Tongue (tissue), 2 donors: ENCODE results near the gene PNLIP. TPM values are rescaled to one million over a fixed set of nuclear protein-coding genes. Genes with fewer than 3 reads are reported as not detected.

Source experiments
- DNase-seq: peaks from one replicate; pipeline ENCODE4 v3.0.0-alpha.2; 2015
- total RNA-seq: library from RNA; depleted of rRNA; stranded (reverse); fragments of >200 nt; gene quantifications from one replicate; pipeline ENCODE4 v1.2.3, GENCODE V29; 2014

The PNLIP gene
- total RNA-seq, 1 donor from 2014 or later: 1.8 TPM

DNA sequence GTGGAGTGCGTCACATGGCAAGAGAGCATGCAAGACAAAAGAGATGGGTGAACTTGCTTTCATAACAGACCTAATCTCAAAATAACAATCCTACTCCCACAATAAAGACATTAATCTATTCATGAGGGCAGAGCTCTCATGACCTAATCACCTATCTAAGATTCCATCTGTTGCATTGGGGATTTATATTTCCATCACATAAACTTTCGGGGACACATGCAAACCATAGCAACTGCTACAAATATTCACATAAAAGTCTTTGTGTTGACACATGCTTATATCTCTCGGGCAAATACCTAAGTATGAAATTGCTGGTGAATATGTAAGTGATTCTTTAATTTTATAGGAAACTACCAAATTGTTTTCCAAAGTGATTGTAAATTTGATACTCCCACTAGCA, 29.1 kb downstream of the PNLIP start:
- DNase-seq: no peak

DNA sequence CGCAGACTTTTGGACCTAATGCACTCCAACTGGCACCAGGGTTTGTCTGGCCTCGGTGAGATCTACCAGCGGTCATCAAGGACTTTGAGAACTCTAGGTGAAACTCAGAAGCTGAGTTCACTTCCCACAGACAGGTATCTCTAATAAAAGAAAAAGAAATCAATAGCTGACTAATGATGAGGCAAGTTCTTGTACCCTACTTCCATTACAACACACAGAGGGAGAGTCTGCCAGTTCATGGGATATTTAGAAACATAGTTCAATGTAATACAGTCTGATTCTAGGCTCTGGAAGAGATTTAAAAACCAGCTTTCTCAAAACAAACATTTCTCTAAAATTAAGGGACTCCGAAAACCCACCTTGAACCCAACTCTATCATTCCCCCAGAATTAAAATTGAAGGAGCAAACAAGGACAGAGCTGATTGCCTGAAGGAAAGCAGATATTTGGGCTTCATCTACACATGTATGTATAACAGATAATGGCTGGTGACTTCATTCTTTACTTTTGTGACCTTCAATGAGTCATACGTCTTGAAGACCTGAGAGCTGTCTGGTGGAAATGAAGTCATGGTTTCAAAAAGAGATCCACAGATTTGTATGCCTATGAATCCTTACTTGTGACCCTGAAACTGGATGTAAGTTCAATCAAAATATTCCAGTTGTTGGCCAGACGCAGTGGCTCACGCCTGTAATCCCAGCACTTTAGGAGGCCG, 42.3 kb downstream of the PNLIP start:
- no peak for DNase-seq

DNA sequence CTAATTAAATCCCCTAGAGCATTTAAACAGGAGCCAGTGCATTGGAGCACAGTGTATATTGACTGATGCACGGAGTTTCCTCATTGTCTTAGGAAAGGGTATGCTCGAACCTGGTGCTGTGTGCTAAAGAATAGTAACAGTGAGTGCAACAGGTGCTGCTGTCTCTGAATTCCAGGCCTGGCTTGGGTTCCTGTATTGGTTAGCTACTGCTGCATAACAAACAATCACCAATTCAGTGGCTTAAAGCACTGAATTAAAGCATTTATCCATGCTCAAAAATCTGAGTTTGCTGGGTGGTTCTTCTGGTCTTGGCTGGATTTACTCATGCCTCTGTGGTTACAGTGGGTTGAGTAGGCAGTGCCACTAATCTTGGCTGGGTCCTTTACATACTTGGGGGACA, 43.3 kb downstream of the PNLIP start:
- DNase-seq: no peak

DNA sequence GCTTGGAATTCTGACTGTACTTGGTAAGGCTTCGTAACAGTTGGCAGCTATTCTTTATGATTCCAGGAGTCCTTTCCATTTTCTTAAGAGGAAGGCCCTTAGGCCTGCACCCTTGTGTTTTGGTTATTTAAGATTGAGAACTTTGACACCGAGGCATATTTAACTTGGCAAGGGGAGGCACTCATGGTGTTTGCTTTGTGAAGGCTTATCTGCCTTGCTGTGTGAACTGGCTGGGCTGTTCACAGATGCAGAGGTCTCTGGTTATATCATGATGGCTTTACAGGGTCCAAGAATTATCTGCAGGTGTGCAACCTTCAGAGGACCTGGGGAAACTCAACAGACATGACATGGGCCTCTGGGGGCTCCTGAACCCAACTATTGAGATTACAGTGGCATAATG, 44.2 kb downstream of the PNLIP start:
- DNase-seq: no peak

DNA sequence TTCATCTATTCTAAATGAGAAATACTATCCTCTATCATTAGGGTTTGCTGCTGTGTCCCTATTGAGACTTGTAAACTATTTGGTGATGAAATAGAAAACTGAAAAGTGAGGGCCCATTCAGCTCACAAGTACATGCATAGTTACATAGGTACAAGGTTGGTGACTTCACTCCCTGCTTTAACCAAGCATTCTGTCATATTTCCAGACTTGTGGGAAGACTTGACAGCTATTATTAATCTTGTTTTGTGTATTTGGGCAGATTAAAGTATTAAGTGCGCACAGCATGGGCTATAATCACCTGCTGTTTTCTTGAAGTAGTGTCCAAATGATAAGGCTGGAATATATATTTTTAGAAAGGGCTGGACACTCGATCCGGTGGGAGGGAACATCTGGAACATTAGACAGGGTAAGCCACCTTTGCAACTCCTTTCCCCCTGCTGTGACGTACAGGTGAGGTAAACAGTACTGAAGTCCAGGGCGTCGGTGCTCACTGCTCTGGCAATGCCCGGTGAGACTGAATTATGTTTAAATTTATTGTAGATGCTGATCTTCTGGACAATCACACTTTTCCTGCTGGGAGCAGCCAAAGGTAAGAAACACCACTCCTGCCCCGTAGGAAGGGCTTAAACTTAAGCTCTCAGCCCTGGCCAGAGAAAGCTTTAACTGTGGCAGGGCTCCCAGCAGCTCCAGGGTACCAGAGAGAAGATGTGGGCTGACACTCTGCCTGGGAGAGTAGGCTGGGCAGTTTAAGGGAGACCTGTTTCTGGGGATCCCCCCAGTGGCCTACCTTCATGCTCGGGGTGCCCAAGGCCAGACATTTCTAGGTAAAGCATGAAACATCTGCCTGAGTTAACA, 45.1 kb downstream of the PNLIP start, which contains the start of gene PNLIPRP1:
TSS of gene PNLIPRP1 (plus strand) at position 370 of the 855 bp plus-strand sequence. CDS start at position 541, 171 bp downstream.
- DNase-seq: no peak

DNA sequence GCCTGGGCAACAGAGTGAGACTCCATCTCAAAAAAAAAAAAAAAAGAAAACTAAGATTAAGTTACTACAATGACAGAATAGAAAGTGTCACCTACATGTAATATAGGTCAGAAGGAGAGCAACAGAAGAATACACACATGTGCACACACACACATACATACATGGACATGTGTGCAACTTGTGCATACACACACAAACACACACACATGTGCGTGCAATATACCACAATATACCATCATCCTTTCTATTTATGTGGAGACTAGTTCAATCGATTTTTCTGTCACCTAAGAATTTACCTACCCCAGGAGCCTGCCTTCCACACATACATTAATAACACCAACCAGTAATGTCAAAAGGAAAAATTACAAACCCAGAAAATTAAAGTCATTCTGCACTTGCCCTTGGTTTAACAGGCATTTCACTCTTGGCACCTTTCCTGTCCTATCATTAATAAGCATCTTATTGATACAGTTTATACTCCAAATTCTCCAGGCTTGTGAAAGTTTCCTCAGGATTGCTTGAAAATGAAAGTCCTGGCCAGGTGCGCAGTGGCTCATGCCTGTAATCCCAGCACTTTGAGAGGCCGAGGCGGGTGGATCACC, 47.5 kb downstream of the PNLIP start:
- DNase-seq: no peak

DNA sequence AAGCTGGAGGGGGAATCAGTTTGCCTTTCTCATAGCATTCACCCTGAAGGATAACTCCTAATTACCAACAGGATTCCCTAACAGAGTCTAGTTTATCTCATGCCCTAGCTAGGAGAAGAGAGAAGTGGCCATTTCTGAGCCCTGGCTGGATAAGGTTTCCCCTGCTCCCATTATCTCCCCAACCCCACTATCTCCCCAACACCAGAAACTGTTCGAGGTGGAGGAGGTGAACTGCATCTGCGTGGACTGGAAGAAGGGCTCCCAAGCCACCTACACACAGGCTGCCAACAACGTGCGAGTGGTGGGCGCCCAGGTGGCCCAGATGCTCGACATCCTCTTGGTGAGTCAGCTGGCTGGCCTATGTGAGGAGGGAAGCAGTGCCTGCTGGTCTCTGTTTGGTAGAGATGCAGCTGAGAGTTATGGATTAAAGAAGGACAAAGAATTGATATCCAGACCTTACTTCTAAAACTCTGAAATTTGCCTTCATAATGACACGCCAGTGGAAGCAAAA, 48.8 kb downstream of the PNLIP start:
- no peak for DNase-seq

DNA sequence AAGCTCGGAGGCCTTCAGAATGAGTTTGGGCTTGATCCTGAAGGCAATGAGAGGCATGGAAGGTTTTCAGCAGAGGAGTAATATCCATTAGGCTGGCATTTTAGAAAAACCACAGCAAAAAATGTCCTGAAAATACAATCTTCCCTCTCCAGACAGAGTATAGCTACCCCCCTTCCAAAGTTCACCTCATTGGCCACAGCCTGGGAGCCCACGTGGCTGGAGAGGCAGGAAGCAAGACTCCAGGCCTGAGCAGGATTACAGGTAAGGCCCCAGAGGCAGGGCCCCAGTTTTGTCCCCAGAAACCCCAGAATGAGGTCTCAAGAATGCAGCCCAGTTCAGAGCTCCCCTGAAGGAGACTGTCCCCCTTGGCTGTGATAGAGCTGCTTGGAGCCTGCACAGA, 50.3 kb downstream of the PNLIP start:
- DNase-seq: no peak

DNA sequence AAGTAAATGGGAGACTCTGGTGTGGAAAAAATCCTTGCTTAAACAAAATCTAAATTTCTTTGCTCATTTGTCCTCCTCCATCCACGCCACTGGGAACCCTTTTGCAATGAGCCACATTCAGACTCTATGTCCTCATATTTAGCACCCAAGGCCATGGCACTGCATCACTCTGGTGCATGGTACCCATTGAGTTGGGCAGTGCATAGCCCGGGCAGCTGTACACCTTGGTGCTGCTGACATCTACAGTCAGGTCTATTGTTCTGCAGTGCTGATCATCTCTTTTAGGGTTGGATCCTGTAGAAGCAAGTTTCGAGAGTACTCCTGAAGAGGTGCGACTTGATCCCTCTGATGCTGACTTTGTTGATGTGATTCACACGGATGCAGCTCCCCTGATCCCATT, 51.8 kb downstream of the PNLIP start:
- DNase-seq: no peak

DNA sequence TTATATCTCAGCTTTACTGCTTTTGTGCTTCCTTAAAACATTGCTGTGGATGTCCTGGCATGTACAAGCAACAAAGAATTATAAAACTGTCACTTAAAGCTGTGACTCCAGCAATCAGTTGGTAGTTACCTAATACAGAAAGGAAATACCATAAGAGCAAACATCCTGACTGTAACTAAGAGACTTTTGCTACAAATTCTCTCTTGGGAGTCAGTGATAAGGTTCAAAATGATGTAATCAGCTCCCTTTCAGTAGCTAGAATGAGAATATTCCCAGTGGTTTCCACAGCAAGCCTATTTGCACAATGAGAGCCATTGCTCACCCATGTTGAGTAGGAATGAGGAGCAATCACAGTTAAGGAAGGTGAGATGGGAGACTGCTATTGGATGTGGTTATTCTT, 52.6 kb downstream of the PNLIP start:
- no peak for DNase-seq

DNA sequence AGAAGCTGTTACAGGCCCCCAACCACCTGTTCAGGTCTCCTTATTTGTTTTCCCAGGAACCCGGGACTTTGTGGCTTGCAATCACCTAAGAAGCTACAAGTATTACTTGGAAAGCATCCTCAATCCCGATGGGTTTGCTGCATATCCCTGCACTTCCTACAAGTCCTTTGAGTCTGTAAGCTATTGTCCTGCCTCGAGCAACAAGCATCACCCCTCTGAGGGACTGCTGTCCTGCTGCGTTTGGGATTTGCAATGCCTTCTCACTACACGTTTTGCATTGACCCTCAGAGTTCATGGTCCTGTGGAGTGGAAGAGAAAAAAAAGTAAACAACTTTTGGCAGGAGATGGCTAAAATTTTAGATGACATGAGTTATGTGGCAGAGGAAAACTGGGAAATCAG, 54.3 kb downstream of the PNLIP start:
- no peak for DNase-seq

DNA sequence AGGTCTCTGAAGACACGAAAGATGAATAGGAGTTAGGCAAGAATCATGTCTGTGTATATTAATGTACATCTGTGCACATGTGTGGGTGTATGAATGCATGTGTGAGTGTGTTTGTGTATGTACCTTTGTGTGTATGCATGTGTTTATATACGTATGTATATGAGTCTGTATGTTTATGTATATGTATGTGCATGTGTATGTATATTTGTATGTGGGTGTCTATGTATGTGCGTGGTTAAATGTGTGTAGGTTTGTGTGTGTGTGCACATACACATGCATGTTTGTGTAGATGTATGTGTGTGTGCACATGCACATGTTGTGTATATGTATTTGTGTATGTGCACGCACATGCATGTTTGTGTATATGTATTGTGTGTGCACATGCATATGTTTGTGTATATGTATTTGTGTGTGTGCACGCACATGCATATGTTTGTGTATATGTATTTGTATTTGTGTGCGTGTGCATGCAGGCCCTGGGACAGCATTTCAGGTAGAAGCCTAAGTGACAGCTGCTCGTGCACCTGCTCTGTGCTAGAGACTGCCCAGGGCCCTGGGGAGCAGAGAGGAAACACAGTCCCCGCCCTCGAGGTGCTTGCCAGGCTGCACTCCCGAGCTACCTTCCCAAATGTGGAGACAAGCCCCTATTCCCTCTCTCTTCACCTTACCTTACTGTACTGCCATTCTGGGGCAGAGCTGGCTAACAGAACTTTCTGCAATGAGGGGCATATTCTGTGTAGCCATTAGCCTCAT, 57.1 kb downstream of the PNLIP start:
- DNase-seq: no peak

DNA sequence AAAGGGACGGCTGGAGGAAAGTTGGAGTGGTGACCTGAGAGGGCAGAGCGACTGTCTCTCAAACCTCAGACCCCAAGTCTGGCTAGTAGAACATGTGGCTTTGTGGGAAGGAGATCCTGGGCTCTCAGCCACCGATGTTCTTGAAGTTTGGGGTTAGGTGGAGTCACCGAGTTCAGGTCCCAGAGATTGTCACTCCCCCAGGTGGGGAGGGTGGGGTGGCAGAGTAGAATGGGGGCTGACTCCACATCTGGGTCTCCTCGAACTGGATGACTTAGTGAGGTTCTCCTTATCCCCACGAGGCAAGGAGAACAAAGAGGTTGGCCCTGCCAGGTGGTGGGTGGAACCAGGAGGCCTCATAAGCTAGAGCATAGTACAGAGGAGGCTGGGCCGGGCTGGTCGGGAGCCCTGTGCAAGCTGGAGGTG, 60.3 kb downstream of the PNLIP start:
- DNase-seq: no peak

DNA sequence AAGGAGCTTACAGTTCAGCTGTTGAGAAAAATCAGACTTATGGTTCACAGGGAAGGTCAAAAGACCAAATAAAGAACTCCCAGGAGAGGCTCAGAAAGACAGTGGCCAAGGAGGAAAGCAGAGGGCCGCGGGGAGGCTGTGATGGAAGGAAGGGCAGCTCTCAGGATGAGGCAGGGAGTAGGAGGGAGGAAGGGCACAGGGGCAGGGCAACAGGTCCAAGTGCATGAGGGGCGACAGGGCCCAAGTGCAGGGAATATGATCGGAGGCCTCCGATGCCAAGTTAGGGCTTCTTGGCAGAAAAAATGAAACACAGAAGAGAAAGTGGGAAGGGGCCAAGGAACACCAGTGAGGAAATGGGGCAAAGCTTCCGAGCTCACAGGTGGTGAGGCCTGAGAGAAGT, 61.6 kb downstream of the PNLIP start:
- no peak for DNase-seq

DNA sequence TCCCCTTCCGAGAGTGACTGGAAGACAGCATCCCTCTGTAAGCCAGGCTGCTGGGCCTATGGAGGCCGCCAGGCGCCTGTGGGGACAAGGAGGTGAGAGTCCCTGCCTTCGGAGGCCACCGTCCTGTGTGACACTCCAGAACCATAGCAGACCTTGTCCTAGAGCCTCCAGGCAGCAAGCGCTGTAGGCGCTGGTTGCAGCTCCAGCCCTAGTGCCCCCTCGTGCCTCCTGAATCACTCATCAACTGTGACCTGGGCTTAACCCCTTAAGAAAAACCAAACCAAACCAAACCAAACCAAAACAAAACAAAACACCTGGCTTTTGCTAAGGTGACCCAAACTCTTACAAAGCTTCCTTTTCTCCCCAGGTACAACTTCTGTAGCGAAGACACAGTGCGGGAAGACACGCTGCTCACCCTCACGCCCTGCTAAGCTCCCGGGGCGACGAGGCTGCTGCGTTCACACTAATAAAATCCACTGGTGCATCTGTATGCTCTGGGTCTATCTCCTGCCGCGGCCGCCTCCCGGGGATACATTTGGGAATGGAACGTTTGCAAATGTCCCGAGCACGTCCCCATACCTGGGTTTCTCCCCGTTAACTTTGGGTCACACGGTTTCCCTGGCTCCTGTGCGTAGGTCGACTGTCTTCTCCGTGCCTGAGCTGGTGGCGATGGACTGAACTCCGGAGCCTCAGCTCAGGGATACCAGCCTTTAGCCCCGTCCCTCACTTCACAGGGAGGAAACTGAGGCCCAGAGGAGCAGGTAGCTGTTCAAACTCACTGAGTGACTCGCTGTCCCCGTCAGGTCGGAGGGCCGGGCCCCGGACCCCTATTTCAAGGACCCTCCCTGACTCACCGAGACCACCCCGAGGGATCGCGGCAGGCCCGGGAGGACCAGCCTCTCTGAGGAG, 63.2 kb downstream of the PNLIP start:
- DNase-seq: no peak

DNA sequence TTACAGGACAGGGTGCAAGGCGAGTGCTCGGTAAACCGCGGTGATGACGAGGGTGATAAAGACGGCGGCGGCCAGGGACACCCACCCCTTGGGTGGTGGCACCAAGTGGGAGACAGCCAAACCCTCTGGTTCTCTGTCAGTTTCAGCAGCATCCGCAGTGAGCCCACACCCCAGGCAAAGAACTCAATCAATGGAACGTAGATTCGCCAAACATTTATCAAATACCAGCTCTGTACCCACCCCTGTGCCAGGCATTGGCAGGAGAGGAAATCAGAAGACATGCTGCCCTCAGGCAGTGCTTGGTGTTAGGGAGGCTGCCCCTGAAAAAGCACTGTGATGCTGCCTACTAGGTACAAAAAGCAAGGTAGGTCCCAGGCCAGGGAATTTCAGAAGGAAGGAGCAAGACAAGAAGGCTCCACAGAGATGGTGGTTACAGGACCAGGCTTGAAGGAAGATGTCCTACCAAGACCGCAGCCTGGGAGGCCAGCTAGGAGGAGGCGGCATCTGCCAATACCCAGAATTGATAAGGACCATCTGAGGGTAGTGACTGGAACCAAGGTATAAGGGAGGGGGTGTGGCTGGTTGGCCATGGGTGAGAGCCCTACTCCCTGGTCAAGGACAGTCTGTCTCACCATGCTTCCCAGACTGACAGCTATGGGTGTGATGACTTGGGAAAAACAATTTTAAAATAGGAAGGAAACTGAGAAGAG, 64.9 kb downstream of the PNLIP start:
- DNase-seq: no peak

DNA sequence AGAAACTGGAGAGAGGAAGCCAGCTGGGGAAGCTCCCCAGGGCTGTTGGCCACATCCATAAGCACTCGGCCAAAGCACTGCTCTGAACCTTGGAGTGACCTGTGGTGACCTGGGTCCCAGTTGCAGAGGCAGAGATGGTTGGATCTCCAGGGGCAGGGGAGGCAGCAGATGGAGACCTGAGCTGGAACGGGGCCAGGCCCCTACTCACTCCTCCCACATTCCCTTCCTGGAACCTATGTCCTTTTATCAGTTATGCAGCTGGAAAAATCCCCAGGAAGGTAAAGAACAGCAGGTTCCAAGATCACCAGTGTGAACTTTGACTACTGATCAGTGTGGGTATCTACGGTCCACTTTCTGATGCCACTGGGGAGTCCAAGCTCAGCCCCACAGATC, 65.4 kb downstream of the PNLIP start:
- no peak for DNase-seq

DNA sequence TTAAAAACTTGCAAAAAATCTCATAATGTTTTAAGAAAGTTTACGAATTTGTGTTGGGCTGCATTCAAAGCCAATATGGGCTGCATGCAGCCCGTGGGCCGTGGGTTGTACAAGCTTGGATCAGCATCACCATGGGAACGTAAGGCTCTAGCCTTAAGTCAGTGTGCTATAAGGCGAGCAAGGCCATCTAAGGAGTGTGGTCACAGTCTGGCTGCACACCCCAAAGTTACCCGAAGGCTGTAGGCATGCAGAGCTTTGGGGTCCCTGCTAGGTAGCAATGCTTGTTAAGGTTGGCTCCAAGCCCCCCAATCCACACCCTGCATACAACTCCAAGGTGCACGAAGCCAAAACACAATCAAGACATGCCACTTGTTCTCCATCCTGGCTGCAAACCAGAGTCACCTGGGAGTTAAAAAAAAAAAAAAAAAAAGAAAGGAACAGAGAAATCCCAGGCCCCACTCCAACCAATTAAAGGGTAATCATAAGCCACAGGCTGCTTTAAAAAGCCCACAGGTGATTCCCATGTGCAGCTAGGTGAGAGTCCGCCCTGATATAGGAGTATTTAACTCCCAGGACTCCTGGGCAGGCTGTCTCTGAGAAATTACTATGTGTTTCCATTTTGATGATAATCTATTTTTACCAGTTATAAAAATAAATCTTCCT, 66.5 kb downstream of the PNLIP start:
- DNase-seq: no peak

DNA sequence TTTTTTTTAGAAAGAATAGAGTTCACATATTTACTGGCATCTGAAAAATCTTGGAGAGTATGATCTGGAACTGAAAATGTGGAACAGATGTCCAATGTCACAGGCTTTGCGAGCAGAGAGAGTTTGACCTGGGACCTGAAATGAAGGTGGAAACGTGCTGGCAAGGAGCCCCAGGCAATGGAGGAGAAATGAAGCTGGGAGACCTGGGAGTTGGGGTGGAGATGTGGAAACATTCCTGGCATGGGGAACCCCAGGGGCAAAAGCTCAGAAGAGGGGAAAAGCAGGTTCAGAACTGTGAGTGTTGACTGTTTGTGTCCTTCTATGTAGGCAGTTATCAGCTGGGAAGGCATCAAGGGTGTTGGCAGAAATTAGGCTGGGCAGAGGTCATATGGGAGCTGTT, 67.7 kb downstream of the PNLIP start:
- no peak for DNase-seq

DNA sequence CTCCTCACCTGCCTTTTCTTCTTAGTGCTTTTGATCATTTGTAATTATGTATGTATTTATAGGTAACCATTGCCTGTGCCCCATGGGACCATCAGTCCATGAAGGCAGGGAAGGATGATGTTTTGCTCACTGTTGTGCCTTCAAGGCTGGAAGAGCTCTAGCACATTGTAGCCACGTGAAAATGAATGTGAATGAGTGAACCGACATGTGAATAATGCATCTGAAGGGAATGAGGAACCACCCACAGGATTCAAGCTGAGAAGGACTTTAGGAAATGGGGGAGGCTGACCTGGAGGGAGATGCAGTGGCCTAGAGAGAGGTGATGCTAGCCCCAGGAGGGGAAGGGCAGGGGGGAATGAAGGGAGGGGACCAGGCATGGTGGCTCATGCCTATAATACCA, 69.1 kb downstream of the PNLIP start:
- no peak for DNase-seq
